DMS53 treated with DMSO at 0.1 percent for 48 hours (cell line): ENCODE results near the gene COL21A1.
"Not testable (repeated sequence)": the region's sequence is repeated elsewhere in the genome, so short reads cannot be mapped to it uniquely, and the experiment has no call there.

Experiments used
- DNase-seq: peaks from one replicate; lab custom pipeline; 2025; ENCODE audit not compliant: unreplicated experiment; lab: John Stamatoyannopoulos, UW

Gene COL21A1

DNA sequence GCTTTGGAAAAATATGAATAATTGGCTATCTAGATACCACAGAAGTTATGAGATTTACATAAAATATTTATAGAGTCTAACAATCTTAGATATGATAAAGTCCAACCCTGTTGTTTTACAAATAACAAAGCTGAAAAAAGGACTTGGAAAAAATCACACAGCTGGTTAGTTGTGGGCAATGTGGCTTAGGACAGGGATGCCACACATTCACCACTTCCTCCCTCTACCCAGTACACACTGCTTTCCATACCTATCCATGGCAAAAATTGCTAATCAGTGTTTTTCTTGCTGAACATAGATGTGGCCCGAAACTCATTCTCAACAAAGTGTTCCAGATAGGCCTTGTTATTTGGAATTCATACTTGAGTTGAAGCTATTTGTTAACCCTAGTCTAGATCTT is 224.7 kb downstream of the COL21A1 start:
- DNase-seq, result no peak

DNA sequence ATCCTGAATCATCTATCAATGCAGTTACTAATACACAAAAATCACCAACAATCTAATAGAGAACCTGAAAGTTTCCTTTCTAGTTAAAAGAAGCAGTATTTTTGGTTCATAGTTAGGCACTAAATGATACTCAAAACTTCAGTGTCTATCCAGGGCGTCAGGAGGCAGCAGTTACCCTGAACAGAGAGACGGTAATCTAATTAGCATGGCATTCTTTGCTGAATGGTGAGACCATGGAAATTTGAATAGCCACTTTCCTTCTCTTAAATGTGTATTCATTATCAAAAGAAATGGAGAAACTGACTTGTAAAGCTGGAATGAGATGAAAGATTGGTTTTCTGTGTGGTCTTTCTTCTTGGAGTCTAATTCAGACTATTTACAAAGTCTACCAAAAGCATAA is 225.4 kb downstream of the COL21A1 start:
- no peak for DNase-seq

GRCh38 chr6:56019973-56020372 is 227.4 kb downstream of the COL21A1 start:
- no peak for DNase-seq

- DNase-seq, result no peak
Observed at GRCh38 chr6:56017198-56017597, 230.2 kb downstream of the COL21A1 start.

- DNase-seq, result not testable (repeated sequence)
Observed at GRCh38 chr6:56014039-56014438, 233.3 kb downstream of the COL21A1 start.

GRCh38 chr6:56009636-56010035 is 237.7 kb downstream of the COL21A1 start:
- no peak for DNase-seq
